ENCODE data around the gene SPEN. TPM values are rescaled to one million over a fixed set of nuclear protein-coding genes. Genes with fewer than 3 reads are reported as not detected.
A peak's percentile ranks its signal among the peaks of the same experiment; 100 is the strongest.

The SPEN gene
- total RNA-seq, 1 experiment from 2014 or later: 58.3 TPM

GRCh38 chr1:15820478-15820877, 27.0 kb upstream of the SPEN start:
- ChIA-PET CTCF (no interaction called here), POLR2A (no interaction called here)
- H3K9me3 ChIP-seq (ENCODE audit: control insufficient read depth, insufficient read depth, low read depth, low read length): no peaks in the 10 kb centered on the region
- intact Hi-C loops (cut with micrococcal nuclease; ENCODE audit: unreplicated experiment) (no loop called here), in situ Hi-C loops (cut with HindIII; ENCODE audit: low pct_unique_long_range_greater_than_20kb, low sequenced_read_pairs) (no loop called here)
- DNase-seq (ENCODE audit: low read depth, low spot score): no peak
- H3K4me3 ChIP-seq (ENCODE audit: low read depth in 2 of 2, low read length in 2 of 2): no peak overlapping the region
- H3K27ac ChIP-seq (ENCODE audit: low read length): no peak overlapping the region
- no peaks in the 10 kb centered on the region for H3K27me3 ChIP-seq (ENCODE audit: control insufficient read depth, insufficient read depth, low read length)
- H3K36me3 ChIP-seq (ENCODE audit: control insufficient read depth, insufficient read depth, low read length): no peaks in the 10 kb centered on the region
- peak; percentile 49 for ATAC-seq
- no TSS peak for BruUV-seq (replicated peaks)
- H3K4me1 ChIP-seq (ENCODE audit: control insufficient read depth, insufficient read depth, low read length): peaks cover 3% of the 10 kb centered on the region; the same call in 1 of the 2 replicates
- TF ChIP-seq CTCF (IDR thresholded peaks at IDR 0.05) (no peak), TCF7L2 (IDR thresholded peaks at IDR 0.05; ENCODE audit: low read depth, low read length) (no peak), REST (IDR thresholded peaks at IDR 0.05; ENCODE audit: insufficient read depth in 1 of 2, low read depth in 2 of 2, low read length in 1 of 2) (no peak), POLR2AphosphoS5 (IDR thresholded peaks at IDR 0.05; ENCODE audit: low read depth, low read length) (no peak), SIN3A (IDR thresholded peaks at IDR 0.05; ENCODE audit: borderline replicate concordance, insufficient read depth, low read depth, low read length) (no peak)

GRCh38 chr1:15825800-15826199, 21.7 kb upstream of the SPEN start:
- Histone ChIP-seq H3K9me3 (ENCODE audit: control insufficient read depth, insufficient read depth, low read depth, low read length) (no peaks in the 10 kb centered on the region), H3K4me1 (ENCODE audit: control insufficient read depth, insufficient read depth, low read length) (peaks cover 4% of the 10 kb centered on the region; the same call in 1 of the 2 replicates), H3K36me3 (ENCODE audit: control insufficient read depth, insufficient read depth, low read length) (no peaks in the 10 kb centered on the region), H3K27me3 (ENCODE audit: control insufficient read depth, insufficient read depth, low read length) (no peaks in the 10 kb centered on the region), H3K4me3 (ENCODE audit: low read depth in 2 of 2, low read length in 2 of 2) (no peak overlapping the region), H3K27ac (ENCODE audit: low read length) (peak overlapping the region; percentile 8; the same call in 1 of the 2 replicates)
- in situ Hi-C loops (cut with HindIII; ENCODE audit: low pct_unique_long_range_greater_than_20kb, low sequenced_read_pairs): no loop called here
- no peak for DNase-seq (ENCODE audit: low read depth, low spot score)
- ChIA-PET POLR2A (interaction anchor here (0.5 to 0.6 kb wide), 3 partner anchors 9 to 304 kb away, joined by 3 to 4 read pairs (median 3); partner anchors contain the start of gene SPEN), CTCF (interaction anchor here (0.6 to 1.5 kb wide), 2 partner anchors 10 to 97 kb away, joined by 3 to 6 read pairs; no protein-coding TSS in a partner anchor)
- no TSS peak for BruUV-seq (replicated peaks)
- ATAC-seq: peak; percentile 32; the same call in 1 of the 2 replicates
- no peak for TF ChIP-seq CTCF (IDR thresholded peaks at IDR 0.05)
- TF ChIP-seq SIN3A (IDR thresholded peaks at IDR 0.05; ENCODE audit: borderline replicate concordance, insufficient read depth, low read depth, low read length): no peak
- TF ChIP-seq REST (IDR thresholded peaks at IDR 0.05; ENCODE audit: insufficient read depth in 1 of 2, low read depth in 2 of 2, low read length in 1 of 2): no peak
- TF ChIP-seq POLR2AphosphoS5 (IDR thresholded peaks at IDR 0.05; ENCODE audit: low read depth, low read length): no peak
- TF ChIP-seq TCF7L2 (IDR thresholded peaks at IDR 0.05; ENCODE audit: low read depth, low read length): no peak
- intact Hi-C loops (cut with micrococcal nuclease; ENCODE audit: unreplicated experiment): no loop called here

Measured in Panc1 (cell line).